Measurements from ENCODE around the gene IGSF9. TPM values are rescaled to one million over a fixed set of nuclear protein-coding genes. Genes with fewer than 3 reads are reported as not detected.

Gene IGSF9
- total and polyA plus RNA-seq, 10 of the 15 experiments (the other 5 are each of a cell fraction or from before 2014, with no cell fraction given): 0.04 to 0.07 TPM; not detected in 8

DNA sequence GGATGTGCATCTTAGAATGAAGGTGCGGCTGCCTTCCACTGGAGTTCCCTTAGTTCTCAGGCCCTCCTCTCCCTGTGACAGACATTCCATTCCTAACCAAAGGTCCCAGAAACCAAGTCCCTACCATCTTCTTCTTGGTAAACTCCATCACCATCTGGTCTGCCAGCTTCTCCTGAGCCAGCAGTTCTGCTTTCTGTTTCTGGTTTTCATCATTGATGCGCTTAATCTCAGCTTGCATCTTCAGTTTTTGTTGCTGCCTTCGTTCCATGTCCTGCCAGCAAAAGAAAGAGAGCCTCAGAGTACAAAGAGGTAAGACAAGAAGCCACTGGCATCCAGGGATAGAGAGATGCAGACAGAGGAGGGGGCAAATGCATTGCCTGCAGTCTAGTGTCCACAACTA, 65.0 kb downstream of the IGSF9 start:
- Histone ChIP-seq H3K9me3 (replicated peaks; ENCODE audit: control insufficient read depth, insufficient read depth, low read length) (no peaks in the 10 kb centered on the region), H3K4me3 (no peak overlapping the region), H4K20me1 (ENCODE audit: control insufficient read depth, insufficient read depth) (no peaks in the 10 kb centered on the region), H2AFZ (ENCODE audit: control insufficient read depth, low read depth, low read length) (no peak overlapping the region), H3K4me1 (ENCODE audit: control insufficient read depth, insufficient read depth, low read length) (no peaks in the 10 kb centered on the region), H3K79me2 (ENCODE audit: control insufficient read depth, insufficient read depth, low read length) (no peaks in the 10 kb centered on the region), H3K9ac (ENCODE audit: control insufficient read depth, insufficient read depth, low read length) (no peak overlapping the region), H3K4me2 (ENCODE audit: control insufficient read depth, insufficient read depth) (no peak overlapping the region), H3K27ac (ENCODE audit: control insufficient read depth, insufficient read depth) (no peak overlapping the region), H3K36me3 (ENCODE audit: control insufficient read depth in 2 of 2, insufficient read depth in 2 of 2, low read length in 1 of 2) (no peaks in the 10 kb centered on the region), H3K27me3 (replicated peaks in 1 of 2; ENCODE audit: control insufficient read depth in 2 of 2, insufficient read depth in 2 of 2, low read length in 1 of 2) (no peaks in the 10 kb centered on the region)
- FAIRE-seq (no peak), DNase-seq (ENCODE audit: low read depth, low spot score) (no peak), ATAC-seq (no peak)
- WGBS (ENCODE audit: insufficient coverage, insufficient replicate concordance, low lambda C conversion rate, missing lambda C conversion rate): 73% methylated on average over 3 of the region's 3 CpGs
- ChIA-PET SMC1A (ENCODE audit: uncharacterized antibody, unreplicated experiment) (interaction anchor here (1.3 to 2.7 kb wide), 5 partner anchors 9 to 444 kb away, joined by 3 to 15 read pairs (median 5); no protein-coding TSS in a partner anchor), CTCF (interaction anchor here (1.0 to 5.0 kb wide), 5 partner anchors 9 to 127 kb away, joined by 3 to 23 read pairs (median 6); no protein-coding TSS in a partner anchor), POLR2A (no interaction called here), RAD21 (ENCODE audit: unreplicated experiment) (interaction anchor here (1.4 kb wide), 1 partner anchor 10 kb away, joined by 4 read pairs; no protein-coding TSS in a partner anchor)
- intact Hi-C loops (cut with micrococcal nuclease; ENCODE audit: unreplicated experiment) (no loop called here), in situ Hi-C loops (cut with MboI) (no loop called here)
- no TSS peak for BruUV-seq (replicated peaks)
- TF ChIP-seq PRDM15 (CRISPR knock-in tag; IDR thresholded peaks at IDR 0.05): no peak
- TF ChIP-seq, protein P1, sequence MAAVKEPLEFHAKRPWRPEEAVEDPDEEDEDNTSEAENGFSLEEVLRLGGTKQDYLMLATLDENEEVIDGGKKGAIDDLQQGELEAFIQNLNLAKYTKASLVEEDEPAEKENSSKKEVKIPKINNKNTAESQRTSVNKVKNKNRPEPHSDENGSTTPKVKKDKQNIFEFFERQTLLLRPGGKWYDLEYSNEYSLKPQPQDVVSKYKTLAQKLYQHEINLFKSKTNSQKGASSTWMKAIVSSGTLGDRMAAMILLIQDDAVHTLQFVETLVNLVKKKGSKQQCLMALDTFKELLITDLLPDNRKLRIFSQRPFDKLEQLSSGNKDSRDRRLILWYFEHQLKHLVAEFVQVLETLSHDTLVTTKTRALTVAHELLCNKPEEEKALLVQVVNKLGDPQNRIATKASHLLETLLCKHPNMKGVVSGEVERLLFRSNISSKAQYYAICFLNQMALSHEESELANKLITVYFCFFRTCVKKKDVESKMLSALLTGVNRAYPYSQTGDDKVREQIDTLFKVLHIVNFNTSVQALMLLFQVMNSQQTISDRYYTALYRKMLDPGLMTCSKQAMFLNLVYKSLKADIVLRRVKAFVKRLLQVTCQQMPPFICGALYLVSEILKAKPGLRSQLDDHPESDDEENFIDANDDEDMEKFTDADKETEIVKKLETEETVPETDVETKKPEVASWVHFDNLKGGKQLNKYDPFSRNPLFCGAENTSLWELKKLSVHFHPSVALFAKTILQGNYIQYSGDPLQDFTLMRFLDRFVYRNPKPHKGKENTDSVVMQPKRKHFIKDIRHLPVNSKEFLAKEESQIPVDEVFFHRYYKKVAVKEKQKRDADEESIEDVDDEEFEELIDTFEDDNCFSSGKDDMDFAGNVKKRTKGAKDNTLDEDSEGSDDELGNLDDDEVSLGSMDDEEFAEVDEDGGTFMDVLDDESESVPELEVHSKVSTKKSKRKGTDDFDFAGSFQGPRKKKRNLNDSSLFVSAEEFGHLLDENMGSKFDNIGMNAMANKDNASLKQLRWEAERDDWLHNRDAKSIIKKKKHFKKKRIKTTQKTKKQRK (IDR thresholded peaks at IDR 0.05; ENCODE audit: low read depth, low read length): no peak
- TF ChIP-seq MEF2A (IDR thresholded peaks at IDR 0.05; ENCODE audit: insufficient read depth, low read depth, low read length): no peak
- TF ChIP-seq, protein P2, sequence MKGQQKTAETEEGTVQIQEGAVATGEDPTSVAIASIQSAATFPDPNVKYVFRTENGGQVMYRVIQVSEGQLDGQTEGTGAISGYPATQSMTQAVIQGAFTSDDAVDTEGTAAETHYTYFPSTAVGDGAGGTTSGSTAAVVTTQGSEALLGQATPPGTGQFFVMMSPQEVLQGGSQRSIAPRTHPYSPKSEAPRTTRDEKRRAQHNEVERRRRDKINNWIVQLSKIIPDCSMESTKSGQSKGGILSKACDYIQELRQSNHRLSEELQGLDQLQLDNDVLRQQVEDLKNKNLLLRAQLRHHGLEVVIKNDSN (IDR thresholded peaks at IDR 0.05; ENCODE audit: borderline replicate concordance, extremely low read length, insufficient read depth, low read depth, low read length): no peak
- no peak for TF ChIP-seq JUND (IDR thresholded peaks at IDR 0.05; ENCODE audit: low read depth, low read length)
- TF ChIP-seq, protein P3, sequence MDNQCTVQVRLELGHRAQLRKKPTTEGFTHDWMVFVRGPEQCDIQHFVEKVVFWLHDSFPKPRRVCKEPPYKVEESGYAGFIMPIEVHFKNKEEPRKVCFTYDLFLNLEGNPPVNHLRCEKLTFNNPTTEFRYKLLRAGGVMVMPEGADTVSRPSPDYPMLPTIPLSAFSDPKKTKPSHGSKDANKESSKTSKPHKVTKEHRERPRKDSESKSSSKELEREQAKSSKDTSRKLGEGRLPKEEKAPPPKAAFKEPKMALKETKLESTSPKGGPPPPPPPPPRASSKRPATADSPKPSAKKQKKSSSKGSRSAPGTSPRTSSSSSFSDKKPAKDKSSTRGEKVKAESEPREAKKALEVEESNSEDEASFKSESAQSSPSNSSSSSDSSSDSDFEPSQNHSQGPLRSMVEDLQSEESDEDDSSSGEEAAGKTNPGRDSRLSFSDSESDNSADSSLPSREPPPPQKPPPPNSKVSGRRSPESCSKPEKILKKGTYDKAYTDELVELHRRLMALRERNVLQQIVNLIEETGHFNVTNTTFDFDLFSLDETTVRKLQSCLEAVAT (IDR thresholded peaks at IDR 0.05): no peak
- no peak for TF ChIP-seq NR2C1 (IDR thresholded peaks at IDR 0.05)
- TF ChIP-seq ETV6 (conservative IDR thresholded peaks at IDR 0.05 in 1 of 2, IDR thresholded peaks at IDR 0.05 in 1 of 2; ENCODE audit: borderline replicate concordance in 1 of 2, low read depth in 1 of 2): no peak
- no peak for TF ChIP-seq NRF1 (conservative IDR thresholded peaks at IDR 0.05; ENCODE audit: low read depth, low read length)
- no peak for TF ChIP-seq BCL11A (IDR thresholded peaks at IDR 0.05; ENCODE audit: low read depth, low read length)
- TF ChIP-seq FOS (IDR thresholded peaks at IDR 0.05; ENCODE audit: borderline replicate concordance, extremely low read depth, insufficient read length): no peak
